Smooth muscle cell (in vitro differentiated cells): ENCODE data around the gene ATE1. TPM values are rescaled to one million over a fixed set of nuclear protein-coding genes. Genes with fewer than 3 reads are reported as not detected.

Source experiments
- DNase-seq: peaks from one replicate; lab custom pipeline; 2025; ENCODE audit not compliant: unreplicated experiment; lab: John Stamatoyannopoulos, UW
- H2AFZ ChIP-seq: fragments of 200-600 bp; sonication (generic); 2 replicates; pipeline ENCODE4 v1.6.0; 2016; ENCODE audit warnings: antibody characterized with exemption, low read depth, mild to moderate bottlenecking
- H3F3A ChIP-seq: fragments of 200-600 bp; sonication (generic); 2 replicates; pipeline ENCODE4 v1.6.0; 2017; ENCODE audit warnings: antibody characterized with exemption, low read depth
- H3K27ac ChIP-seq: fragments of 200-600 bp; sonication (generic); 2 replicates; pipeline ENCODE4 v1.5.1; 2016; ENCODE audit warnings: low read depth, mild to moderate bottlenecking
- H3K27me3 ChIP-seq: fragments of 200-600 bp; sonication (generic); 2 replicates; pipeline ENCODE4 v1.6.1; 2016; ENCODE audit warnings: low read depth, mild to moderate bottlenecking
- H3K36me3 ChIP-seq: fragments of 200-600 bp; sonication (generic); 2 replicates; pipeline ENCODE4 v1.5.1; 2016; ENCODE audit warnings: low read depth
- H3K4me1 ChIP-seq: fragments of 200-600 bp; sonication (generic); 2 replicates; pipeline ENCODE4 v1.5.1; 2016; ENCODE audit warnings: low read depth
- H3K4me2 ChIP-seq: fragments of 200-600 bp; sonication (generic); 2 replicates; pipeline ENCODE4 v1.6.0; 2016; ENCODE audit warnings: mild to moderate bottlenecking
- H3K4me3 ChIP-seq: fragments of 200-600 bp; sonication (generic); 2 replicates; pipeline ENCODE4 v1.5.1; 2016; ENCODE audit warnings: mild to moderate bottlenecking
- H3K79me2 ChIP-seq: fragments of 200-600 bp; sonication (generic); 2 replicates; pipeline ENCODE4 v1.6.0; 2016; ENCODE audit warnings: low read depth, mild to moderate bottlenecking
- H3K9ac ChIP-seq: fragments of 200-600 bp; sonication (generic); 2 replicates; pipeline ENCODE4 v1.6.0; 2016; ENCODE audit warnings: low read depth
- H3K9me3 ChIP-seq: fragments of 200-600 bp; sonication (generic); replicated peaks from 2 replicates; pipeline ENCODE4 v1.5.1; 2016; ENCODE audit warnings: low read depth
- H4K20me1 ChIP-seq: fragments of 200-600 bp; sonication (generic); 2 replicates; pipeline ENCODE4 v1.6.0; 2016; ENCODE audit warnings: low read depth
- CTCF ChIP-seq: fragments of 200-600 bp; sonication (generic); IDR thresholded peaks from 2 replicates; pipeline ENCODE4 v1.5.1; 2017; ENCODE audit warnings: borderline replicate concordance, mild to moderate bottlenecking, antibody characterized with exemption; ENCODE audit not compliant: insufficient read depth, poor library complexity, severe bottlenecking
- WGBS: methylation state at CpG from one replicate; pipeline ENCODE4 v1.1.7; 2016; ENCODE audit warnings: low lambda C conversion rate; 5-methylcytosine and 5-hydroxymethylcytosine counted together
- polyA plus RNA-seq: library from polyadenylated mRNA; unstranded; fragments of >200 nt; fragmentation: Nextera tagmentation; extraction: Ambion mirVana; gene quantifications from 2 replicates; pipeline ENCODE4 v1.2.1, GENCODE V29; 2016
- total RNA-seq: library from RNA; depleted of rRNA; stranded (reverse); fragments of >200 nt; gene quantifications from 2 replicates; pipeline ENCODE4 v1.2.3, GENCODE V29; 2014

Gene ATE1
- total and polyA plus RNA-seq, 2 experiments from 2014 or later = 9.1 to 20.7 TPM

GRCh38 chr10:121845044-121845784 lies 82.6 kb downstream of the ATE1 start:
- no peaks in the 10 kb centered on the region for H3K27me3 ChIP-seq
- H3K4me3 ChIP-seq = no peak overlapping the region
- H3K27ac ChIP-seq = no peak overlapping the region
- no peaks in the 10 kb centered on the region for H3K4me1 ChIP-seq
- no peaks in the 10 kb centered on the region for H3F3A ChIP-seq
- H4K20me1 ChIP-seq = no peaks in the 10 kb centered on the region
- no peak for TF ChIP-seq CTCF
- H3K9ac ChIP-seq = no peak overlapping the region
- DNase-seq = no peak
- no peak overlapping the region for H3K4me2 ChIP-seq
- H3K36me3 ChIP-seq = peaks cover 3% of the 10 kb centered on the region
- no peak overlapping the region for H2AFZ ChIP-seq
- H3K9me3 ChIP-seq = no peaks in the 10 kb centered on the region
- 96% methylated on average over 3 of the region's 3 CpGs for WGBS
- no peaks in the 10 kb centered on the region for H3K79me2 ChIP-seq

- Histone ChIP-seq H3K27ac (no peak overlapping the region), H3K79me2 (no peaks in the 10 kb centered on the region), H3K4me3 (no peak overlapping the region), H3K9ac (no peak overlapping the region), H3K36me3 (peaks cover 3% of the 10 kb centered on the region), H3K4me1 (no peaks in the 10 kb centered on the region), H3K27me3 (no peaks in the 10 kb centered on the region), H3F3A (no peaks in the 10 kb centered on the region), H4K20me1 (no peaks in the 10 kb centered on the region), H2AFZ (no peak overlapping the region), H3K9me3 (no peaks in the 10 kb centered on the region), H3K4me2 (no peak overlapping the region)
- WGBS = 65% methylated on average over 3 of the region's 3 CpGs
- no peak for TF ChIP-seq CTCF
- DNase-seq = no peak
Measured at GRCh38 chr10:121844537-121844936, 83.3 kb downstream of the ATE1 start.

- Histone ChIP-seq H3K4me3 (no peak overlapping the region), H3K79me2 (no peaks in the 10 kb centered on the region), H2AFZ (no peak overlapping the region), H3K27me3 (no peaks in the 10 kb centered on the region), H4K20me1 (no peaks in the 10 kb centered on the region), H3F3A (no peaks in the 10 kb centered on the region), H3K9me3 (no peaks in the 10 kb centered on the region), H3K27ac (no peak overlapping the region), H3K36me3 (no peaks in the 10 kb centered on the region), H3K9ac (no peak overlapping the region), H3K4me1 (no peaks in the 10 kb centered on the region), H3K4me2 (no peak overlapping the region)
- TF ChIP-seq CTCF = no peak
- WGBS = 95% methylated on average over 2 of the region's 2 CpGs
- no peak for DNase-seq
Measured at GRCh38 chr10:121843379-121843778, 84.5 kb downstream of the ATE1 start.

- Histone ChIP-seq H3K4me3 (no peak overlapping the region), H3K27me3 (no peaks in the 10 kb centered on the region), H3K27ac (no peak overlapping the region), H3K4me2 (no peak overlapping the region), H3K9ac (no peak overlapping the region), H3K79me2 (no peaks in the 10 kb centered on the region), H2AFZ (no peak overlapping the region), H4K20me1 (no peaks in the 10 kb centered on the region), H3K36me3 (no peaks in the 10 kb centered on the region), H3K4me1 (no peaks in the 10 kb centered on the region), H3F3A (no peaks in the 10 kb centered on the region), H3K9me3 (no peaks in the 10 kb centered on the region)
- DNase-seq = no peak
- TF ChIP-seq CTCF = no peak
Measured at GRCh38 chr10:121841862-121842261, 86.0 kb downstream of the ATE1 start.
